NCI-H1436 (cell line): Measurements from ENCODE around the gene WDR81.
"Not testable (repeated sequence)": the region's sequence is repeated elsewhere in the genome, so short reads cannot be mapped to it uniquely, and the experiment has no call there.

ENCODE experiments used
- DNase-seq: peaks from one replicate; lab custom pipeline; 2025; lab: John Stamatoyannopoulos, UW

WDR81 gene

GRCh38 chr17:1713160-1713877, 11.2 kb upstream of the WDR81 start:
- DNase-seq: no peak

DNA sequence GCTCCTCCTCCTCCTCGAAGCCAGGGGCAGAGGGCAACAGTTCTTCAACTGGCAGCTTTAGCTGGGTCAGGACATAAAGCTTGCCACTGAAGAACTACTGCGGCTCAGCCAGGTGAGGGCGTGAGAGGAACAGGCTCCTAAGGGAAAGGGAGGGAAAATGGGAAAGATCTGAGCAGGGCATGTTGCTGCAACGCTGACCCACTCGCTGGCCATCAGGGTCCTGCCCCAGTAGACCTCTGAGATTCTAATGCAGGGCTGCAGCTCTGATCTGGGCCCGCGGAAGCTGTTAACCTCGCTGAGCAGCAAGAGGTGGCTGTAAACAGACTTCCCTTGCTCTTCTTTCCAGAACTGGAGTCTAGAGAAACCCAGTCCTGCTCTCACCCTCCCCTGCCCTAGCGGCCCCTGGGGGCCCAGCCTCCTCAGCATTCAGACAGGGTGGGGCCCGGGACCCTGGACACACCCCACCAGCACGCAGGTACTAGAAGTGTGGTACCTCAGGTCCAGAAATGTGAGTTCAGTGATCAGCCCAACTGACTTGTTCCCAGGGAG, 10.6 kb upstream of the WDR81 start:
- peak; percentile 12 for DNase-seq

- no peak for DNase-seq
These were observed 10.0 kb upstream of the WDR81 start for GRCh38 chr17:1714427-1714979.

- no peak for DNase-seq
These were observed 9.3 kb upstream of the WDR81 start for GRCh38 chr17:1714980-1715802.

GRCh38 chr17:1715803-1716075, 8.8 kb upstream of the WDR81 start:
- no peak for DNase-seq

DNA sequence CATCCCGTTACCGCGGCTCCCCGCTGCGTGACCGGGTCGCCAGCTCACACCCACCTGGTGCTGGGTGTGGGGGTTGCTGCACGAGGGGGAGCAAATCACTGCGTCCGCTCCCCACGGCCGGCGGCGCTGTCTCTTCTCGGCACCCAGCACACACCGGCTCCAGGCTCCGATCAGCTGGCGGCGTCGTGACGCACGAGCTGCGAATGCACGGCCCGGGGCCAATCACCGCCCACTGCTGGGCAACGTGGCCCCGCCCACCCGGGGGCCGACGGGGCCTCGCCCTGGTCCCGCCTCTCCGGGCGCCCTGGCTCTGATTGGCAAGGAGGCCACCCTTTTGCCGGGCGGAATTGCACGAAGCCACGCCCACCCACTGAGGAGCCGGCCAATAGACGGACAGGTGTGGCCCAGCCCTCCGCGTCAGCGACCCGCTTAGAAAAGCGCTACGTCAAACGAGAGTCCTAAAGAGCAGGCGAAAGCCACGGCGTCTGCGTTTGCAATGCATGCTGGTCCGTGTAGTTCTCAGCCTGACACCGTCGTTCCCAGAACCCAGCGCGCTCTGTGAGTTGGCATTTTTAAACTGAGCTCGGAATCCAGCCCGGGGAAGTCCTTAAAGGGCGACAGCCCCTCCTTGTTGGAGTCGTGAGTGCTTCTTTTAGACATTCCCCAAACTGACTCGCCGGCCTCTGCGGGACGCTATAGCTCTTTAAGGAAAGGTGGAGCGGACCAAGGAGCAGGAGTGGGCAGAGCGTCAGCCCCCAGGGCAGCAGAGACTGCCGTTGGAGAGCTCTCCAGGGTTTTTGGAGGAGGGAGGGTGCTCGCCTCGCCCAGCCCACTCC, 8.2 kb upstream of the WDR81 start:
- DNase-seq: peak; percentile 99

DNA sequence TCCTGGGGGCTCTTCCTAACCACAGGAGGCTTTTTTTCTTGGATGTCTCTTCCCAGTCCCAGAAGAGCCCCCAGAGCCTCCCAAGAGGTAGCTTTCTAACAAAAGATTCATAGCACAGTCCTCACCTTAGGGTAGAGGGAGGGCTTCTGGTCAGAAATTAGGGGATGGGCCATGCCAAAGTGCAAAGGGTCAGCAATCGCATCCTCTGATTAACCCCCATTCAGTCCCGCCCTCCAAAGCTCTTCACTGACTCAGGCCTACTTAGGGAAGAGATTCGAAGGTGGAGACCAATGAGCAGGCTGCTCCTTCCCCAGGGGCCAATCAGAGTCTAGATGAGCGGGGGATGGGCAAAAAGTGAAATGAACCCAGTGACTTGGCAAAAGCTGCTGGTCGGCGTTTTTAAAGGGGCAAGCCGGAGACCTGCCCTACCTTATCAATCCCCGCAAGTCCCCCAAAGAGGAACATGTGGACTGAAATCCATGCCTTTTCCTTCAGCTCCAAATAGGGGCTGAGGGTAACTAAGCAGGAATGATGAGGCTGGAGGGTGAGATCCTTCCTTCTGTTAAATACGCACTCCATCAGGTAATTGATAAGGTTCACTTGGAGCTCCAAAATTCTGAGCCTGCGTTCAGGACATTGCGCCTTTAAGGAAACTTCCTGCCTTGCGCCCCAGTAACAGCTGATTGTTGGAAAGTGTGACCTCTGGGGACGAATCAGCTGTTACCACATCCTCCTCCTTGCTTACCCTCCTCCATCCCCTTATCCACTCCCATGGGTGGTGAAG, 7.4 kb upstream of the WDR81 start:
- DNase-seq: peak; percentile 98

GRCh38 chr17:1718362-1719165, 5.9 kb upstream of the WDR81 start:
- DNase-seq: no peak

DNA sequence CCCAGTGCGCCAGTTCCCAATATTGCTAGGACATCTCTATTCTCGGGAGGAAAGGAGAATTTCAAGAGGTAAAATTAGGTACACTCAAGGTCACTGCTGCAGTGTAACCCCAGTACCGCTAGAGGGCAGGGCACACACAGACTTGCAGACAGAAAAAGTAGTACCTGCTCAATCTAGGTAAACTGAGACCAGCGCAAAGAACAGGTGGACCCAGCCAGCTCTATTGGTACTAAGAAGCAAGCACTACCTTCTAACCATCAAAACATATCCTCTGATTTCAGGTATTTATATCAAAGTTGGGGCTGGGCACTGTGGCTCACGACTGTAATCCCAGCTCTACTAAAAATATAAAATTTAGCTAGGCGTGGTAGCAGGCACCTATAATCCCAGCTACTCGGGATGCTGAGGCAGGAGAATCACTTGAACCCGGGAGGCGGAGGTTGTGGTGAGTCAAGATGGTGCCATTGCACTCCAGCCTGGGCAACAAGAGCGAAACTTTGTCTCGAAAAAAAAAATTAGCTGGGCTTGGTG, 3.6 kb upstream of the WDR81 start:
- no peak for DNase-seq

GRCh38 chr17:1722022-1722421, 2.5 kb upstream of the WDR81 start:
- DNase-seq: not testable (repeated sequence)

DNA sequence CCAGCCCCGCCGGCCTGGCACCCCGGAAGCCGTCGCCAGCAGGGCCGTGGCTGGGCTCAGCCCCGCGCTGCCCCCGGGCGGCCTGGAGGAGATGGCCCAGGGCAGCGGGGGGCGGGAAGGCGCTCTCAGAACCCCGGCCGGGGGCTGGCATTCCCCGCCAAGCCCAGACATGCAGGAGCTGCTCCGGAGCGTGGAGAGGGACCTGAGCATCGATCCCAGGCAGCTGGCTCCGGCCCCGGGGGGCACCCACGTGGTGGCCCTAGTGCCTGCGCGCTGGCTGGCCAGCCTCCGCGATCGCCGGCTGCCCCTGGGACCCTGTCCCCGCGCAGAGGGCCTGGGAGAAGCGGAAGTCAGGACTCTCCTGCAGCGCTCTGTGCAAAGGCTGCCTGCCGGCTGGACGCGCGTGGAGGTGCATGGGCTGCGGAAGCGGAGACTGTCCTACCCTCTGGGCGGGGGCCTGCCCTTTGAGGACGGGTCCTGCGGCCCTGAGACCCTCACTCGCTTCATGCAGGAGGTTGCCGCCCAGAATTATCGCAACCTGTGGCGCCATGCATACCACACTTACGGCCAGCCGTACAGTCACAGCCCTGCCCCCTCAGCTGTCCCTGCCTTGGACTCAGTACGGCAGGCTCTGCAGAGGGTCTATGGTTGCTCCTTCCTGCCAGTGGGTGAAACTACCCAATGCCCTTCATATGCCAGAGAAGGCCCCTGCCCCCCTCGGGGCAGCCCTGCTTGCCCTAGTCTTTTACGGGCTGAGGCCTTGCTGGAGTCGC, 551 bp downstream of the WDR81 start:
- DNase-seq: no peak

DNA sequence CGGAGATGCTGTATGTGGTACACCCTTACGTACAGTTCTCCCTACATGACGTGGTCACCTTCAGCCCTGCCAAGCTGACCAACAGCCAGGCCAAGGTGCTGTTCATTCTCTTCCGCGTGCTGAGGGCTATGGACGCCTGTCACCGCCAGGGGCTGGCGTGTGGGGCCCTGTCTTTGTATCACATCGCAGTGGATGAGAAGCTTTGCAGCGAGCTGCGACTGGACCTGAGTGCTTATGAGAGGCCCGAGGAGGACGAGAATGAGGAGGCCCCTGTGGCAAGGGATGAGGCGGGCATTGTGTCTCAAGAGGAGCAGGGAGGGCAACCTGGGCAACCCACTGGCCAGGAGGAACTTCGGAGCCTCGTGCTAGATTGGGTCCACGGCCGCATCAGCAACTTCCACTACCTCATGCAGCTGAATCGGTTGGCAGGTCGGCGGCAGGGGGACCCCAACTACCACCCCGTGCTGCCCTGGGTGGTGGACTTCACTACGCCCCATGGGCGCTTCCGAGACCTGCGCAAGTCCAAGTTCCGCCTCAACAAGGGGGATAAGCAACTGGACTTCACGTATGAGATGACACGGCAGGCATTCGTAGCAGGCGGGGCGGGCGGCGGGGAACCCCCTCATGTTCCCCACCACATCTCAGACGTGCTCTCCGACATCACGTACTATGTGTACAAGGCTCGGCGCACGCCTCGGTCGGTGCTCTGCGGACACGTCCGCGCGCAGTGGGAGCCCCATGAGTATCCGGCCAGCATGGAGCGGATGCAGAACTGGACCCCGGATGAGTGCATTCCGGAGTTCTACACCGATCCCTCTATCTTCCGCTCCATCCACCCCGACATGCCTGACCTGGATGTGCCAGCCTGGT, 1.4 kb downstream of the WDR81 start:
- no peak for DNase-seq

- DNase-seq: no peak
These were observed 2.2 kb downstream of the WDR81 start for GRCh38 chr17:1726626-1727257.

- DNase-seq: no peak
These were observed 2.8 kb downstream of the WDR81 start for GRCh38 chr17:1727258-1727789.

DNA sequence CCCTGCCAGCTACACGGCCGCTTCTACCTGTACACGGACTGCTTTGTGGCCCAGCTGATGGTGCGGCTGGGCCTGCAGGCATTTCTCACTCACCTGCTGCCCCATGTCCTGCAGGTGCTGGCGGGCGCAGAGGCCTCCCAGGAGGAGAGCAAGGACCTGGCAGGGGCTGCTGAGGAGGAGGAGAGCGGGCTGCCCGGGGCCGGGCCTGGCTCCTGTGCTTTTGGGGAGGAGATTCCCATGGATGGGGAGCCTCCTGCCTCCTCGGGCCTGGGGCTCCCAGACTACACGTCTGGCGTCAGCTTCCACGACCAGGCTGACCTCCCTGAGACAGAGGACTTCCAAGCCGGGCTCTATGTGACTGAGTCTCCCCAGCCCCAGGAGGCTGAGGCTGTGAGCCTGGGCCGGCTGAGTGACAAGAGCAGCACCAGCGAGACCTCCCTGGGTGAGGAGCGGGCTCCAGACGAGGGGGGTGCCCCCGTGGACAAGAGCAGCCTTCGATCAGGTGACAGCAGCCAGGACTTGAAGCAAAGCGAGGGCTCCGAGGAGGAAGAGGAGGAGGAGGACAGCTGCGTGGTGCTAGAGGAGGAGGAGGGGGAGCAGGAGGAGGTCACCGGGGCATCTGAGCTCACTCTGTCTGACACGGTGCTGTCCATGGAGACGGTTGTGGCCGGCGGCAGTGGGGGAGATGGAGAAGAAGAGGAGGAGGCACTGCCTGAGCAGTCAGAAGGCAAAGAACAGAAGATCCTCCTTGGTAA, 3.5 kb downstream of the WDR81 start:
- no peak for DNase-seq

DNA sequence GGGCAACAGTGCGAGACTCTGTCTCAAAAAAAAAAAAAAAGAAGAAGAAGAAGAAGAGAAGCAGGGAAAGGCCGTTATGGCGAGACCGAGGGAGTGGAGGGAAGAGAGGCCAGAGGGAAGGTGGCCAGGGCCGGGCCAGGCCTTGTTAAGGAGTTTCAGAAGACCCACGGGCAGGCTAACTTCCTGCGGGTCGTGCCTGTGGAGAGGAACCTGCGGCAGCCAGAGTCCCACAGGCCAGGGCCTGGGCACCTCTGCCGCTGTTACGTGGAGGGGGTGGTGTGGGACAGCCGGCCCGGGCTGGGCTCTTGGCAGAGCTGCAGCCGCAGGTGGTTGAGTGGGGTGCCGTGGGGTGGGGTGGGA, 5.4 kb downstream of the WDR81 start:
- no peak for DNase-seq
